Fibroblast of lung (primary cell): Measurements from ENCODE around the gene POLD1.

Experiments
- EZH2 ChIP-seq: IDR thresholded peaks from 2 replicates; pipeline ENCODE4 v1.5.1; 2012; ENCODE audit warnings: low read length, control low read depth, mild to moderate bottlenecking; ENCODE audit errors: missing control alignments
- TF ChIP-seq, protein P1 (sequence below), 2 donors: IDR thresholded peaks in 1 of 2; conservative IDR thresholded peaks in 1 of 2; 1 replicate in 1 of 2; 2 replicates in 1 of 2; pipeline ENCODE4 v1.5.1; 2011 to 2012; ENCODE audit warnings: low read length in 2 of 2, control low read depth in 1 of 2, inconsistent platforms in 1 of 2, low read depth in 1 of 2, mild to moderate bottlenecking in 1 of 2

DNA sequence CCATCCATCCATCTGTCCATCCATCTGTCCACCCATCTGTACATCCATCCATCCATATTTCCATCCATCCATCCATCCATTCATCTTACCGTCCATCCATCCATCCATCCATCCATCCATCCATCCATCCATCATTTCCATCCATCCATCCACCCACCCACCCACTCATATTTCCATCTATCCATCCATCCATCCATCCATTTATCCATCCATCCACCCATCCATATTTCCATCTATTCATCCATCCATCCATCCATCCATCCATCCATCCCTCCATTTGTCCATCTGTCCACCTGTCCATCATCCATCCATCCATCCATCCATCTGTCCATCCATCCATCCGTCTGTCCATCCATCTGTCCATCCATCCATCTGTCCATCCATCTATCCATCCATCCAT is 71.8 kb downstream of the POLD1 start:
- TF ChIP-seq, protein P1, sequence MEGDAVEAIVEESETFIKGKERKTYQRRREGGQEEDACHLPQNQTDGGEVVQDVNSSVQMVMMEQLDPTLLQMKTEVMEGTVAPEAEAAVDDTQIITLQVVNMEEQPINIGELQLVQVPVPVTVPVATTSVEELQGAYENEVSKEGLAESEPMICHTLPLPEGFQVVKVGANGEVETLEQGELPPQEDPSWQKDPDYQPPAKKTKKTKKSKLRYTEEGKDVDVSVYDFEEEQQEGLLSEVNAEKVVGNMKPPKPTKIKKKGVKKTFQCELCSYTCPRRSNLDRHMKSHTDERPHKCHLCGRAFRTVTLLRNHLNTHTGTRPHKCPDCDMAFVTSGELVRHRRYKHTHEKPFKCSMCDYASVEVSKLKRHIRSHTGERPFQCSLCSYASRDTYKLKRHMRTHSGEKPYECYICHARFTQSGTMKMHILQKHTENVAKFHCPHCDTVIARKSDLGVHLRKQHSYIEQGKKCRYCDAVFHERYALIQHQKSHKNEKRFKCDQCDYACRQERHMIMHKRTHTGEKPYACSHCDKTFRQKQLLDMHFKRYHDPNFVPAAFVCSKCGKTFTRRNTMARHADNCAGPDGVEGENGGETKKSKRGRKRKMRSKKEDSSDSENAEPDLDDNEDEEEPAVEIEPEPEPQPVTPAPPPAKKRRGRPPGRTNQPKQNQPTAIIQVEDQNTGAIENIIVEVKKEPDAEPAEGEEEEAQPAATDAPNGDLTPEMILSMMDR (conservative IDR thresholded peaks at IDR 0.05 in 1 of 2, IDR thresholded peaks at IDR 0.05 in 1 of 2; ENCODE audit: low read depth in 1 of 2, low read length in 2 of 2), result no peak
- TF ChIP-seq EZH2, result no peak
